RWPE2 (cell line): Measurements from ENCODE around the gene MYO1E.
"Not testable (repeated sequence)": the region's sequence is repeated elsewhere in the genome, so short reads cannot be mapped to it uniquely, and the experiment has no call there.

Experiments used
- ATAC-seq: fragments of 200-7000 bp; cut with Tn5 transposase; 3 replicates; pipeline ENCODE4 v1.9.1; 2021; ENCODE audit warnings: low read depth
- DNase-seq: peaks from one replicate; pipeline ENCODE4 v3.0.0-alpha.2; 2020; ENCODE audit warnings: low spot score
- H3K27ac ChIP-seq: fragments of 450-650 bp; 2 replicates; pipeline ENCODE4 v1.5.1; 2017; ENCODE audit warnings: mild to moderate bottlenecking; ENCODE audit not compliant: poor library complexity, severe bottlenecking
- H3K27me3 ChIP-seq: fragments of 250-450 bp; sonication (Bioruptor Pico); 2 replicates; pipeline ENCODE4 v1.5.1; 2021; ENCODE audit warnings: mild to moderate bottlenecking, moderate library complexity; ENCODE audit not compliant: insufficient read depth, poor library complexity, severe bottlenecking
- H3K36me3 ChIP-seq: fragments of 250-450 bp; sonication (Bioruptor Pico); 2 replicates; pipeline ENCODE4 v1.5.1; 2020; ENCODE audit warnings: low read depth, mild to moderate bottlenecking, moderate library complexity
- H3K4me1 ChIP-seq: fragments of 250-450 bp; sonication (Bioruptor Pico); 2 replicates; pipeline ENCODE4 v1.5.1; 2021; ENCODE audit warnings: mild to moderate bottlenecking, moderate library complexity; ENCODE audit not compliant: insufficient read depth, poor library complexity, severe bottlenecking
- H3K4me3 ChIP-seq: fragments of 250-450 bp; sonication (Bioruptor Pico); 2 replicates; pipeline ENCODE4 v1.5.1; 2021; ENCODE audit warnings: mild to moderate bottlenecking, moderate library complexity; ENCODE audit not compliant: severe bottlenecking
- H3K9me3 ChIP-seq: fragments of 250-450 bp; sonication (Bioruptor Pico); 2 replicates; pipeline ENCODE4 v1.5.1; 2021; ENCODE audit warnings: mild to moderate bottlenecking, moderate library complexity; ENCODE audit not compliant: severe bottlenecking
- TF ChIP-seq, protein P1 (sequence below): fragments of 450-650 bp; IDR thresholded peaks from one replicate; pipeline ENCODE4 v1.5.1; 2017; ENCODE audit warnings: mild to moderate bottlenecking, moderate library complexity; ENCODE audit not compliant: poor library complexity, severe bottlenecking

Gene MYO1E

GRCh38 chr15:59345326-59345725, 27.3 kb downstream of the MYO1E start:
- no peaks in the 10 kb centered on the region for H3K27me3 ChIP-seq
- no peaks in the 10 kb centered on the region for H3K9me3 ChIP-seq
- DNase-seq: no peak
- no peak overlapping the region for H3K27ac ChIP-seq
- peaks cover 18% of the 10 kb centered on the region for H3K36me3 ChIP-seq
- ATAC-seq: no peak
- H3K4me1 ChIP-seq: peaks cover 20% of the 10 kb centered on the region
- no peak overlapping the region for H3K4me3 ChIP-seq
- TF ChIP-seq, protein P1, sequence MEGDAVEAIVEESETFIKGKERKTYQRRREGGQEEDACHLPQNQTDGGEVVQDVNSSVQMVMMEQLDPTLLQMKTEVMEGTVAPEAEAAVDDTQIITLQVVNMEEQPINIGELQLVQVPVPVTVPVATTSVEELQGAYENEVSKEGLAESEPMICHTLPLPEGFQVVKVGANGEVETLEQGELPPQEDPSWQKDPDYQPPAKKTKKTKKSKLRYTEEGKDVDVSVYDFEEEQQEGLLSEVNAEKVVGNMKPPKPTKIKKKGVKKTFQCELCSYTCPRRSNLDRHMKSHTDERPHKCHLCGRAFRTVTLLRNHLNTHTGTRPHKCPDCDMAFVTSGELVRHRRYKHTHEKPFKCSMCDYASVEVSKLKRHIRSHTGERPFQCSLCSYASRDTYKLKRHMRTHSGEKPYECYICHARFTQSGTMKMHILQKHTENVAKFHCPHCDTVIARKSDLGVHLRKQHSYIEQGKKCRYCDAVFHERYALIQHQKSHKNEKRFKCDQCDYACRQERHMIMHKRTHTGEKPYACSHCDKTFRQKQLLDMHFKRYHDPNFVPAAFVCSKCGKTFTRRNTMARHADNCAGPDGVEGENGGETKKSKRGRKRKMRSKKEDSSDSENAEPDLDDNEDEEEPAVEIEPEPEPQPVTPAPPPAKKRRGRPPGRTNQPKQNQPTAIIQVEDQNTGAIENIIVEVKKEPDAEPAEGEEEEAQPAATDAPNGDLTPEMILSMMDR: no peak

GRCh38 chr15:59344311-59344710, 28.4 kb downstream of the MYO1E start:
- ATAC-seq: no peak
- Histone ChIP-seq H3K4me3 (no peak overlapping the region), H3K27me3 (no peaks in the 10 kb centered on the region), H3K9me3 (no peaks in the 10 kb centered on the region), H3K36me3 (peaks cover 18% of the 10 kb centered on the region), H3K27ac (no peak overlapping the region), H3K4me1 (peaks cover 20% of the 10 kb centered on the region)
- no peak for DNase-seq
- TF ChIP-seq, protein P1: no peak

- H3K36me3 ChIP-seq: peaks cover 15% of the 10 kb centered on the region
- peak overlapping the region; percentile 96 for H3K27ac ChIP-seq
- DNase-seq (no peak), ATAC-seq (no peak)
- H3K4me1 ChIP-seq: peaks cover 21% of the 10 kb centered on the region
- H3K27me3 ChIP-seq: no peaks in the 10 kb centered on the region
- TF ChIP-seq, protein P1: no peak
- no peak overlapping the region for H3K4me3 ChIP-seq
- no peaks in the 10 kb centered on the region for H3K9me3 ChIP-seq
Observed at GRCh38 chr15:59340325-59340724, 32.3 kb downstream of the MYO1E start.

- no peaks in the 10 kb centered on the region for H3K27me3 ChIP-seq
- H3K27ac ChIP-seq: peak overlapping the region; percentile 96
- H3K36me3 ChIP-seq: peaks cover 15% of the 10 kb centered on the region
- DNase-seq: peak; percentile 92
- TF ChIP-seq, protein P1: no peak
- H3K4me3 ChIP-seq: no peak overlapping the region
- no peaks in the 10 kb centered on the region for H3K9me3 ChIP-seq
- peak; percentile 98 for ATAC-seq
- peaks cover 29% of the 10 kb centered on the region for H3K4me1 ChIP-seq
Observed at GRCh38 chr15:59339252-59339672, 33.4 kb downstream of the MYO1E start.

- Histone ChIP-seq H3K36me3 (peaks cover 21% of the 10 kb centered on the region), H3K4me3 (no peak overlapping the region), H3K27me3 (no peaks in the 10 kb centered on the region), H3K9me3 (no peaks in the 10 kb centered on the region), H3K4me1 (peaks cover 38% of the 10 kb centered on the region), H3K27ac (peak overlapping the region; percentile 96)
- ATAC-seq (no peak), DNase-seq (no peak)
- TF ChIP-seq, protein P1: no peak
Observed at GRCh38 chr15:59338414-59338813, 34.3 kb downstream of the MYO1E start.

- not testable (repeated sequence) for H3K27ac ChIP-seq, DNase-seq, H3K4me3 ChIP-seq, ATAC-seq, H3K27me3 ChIP-seq, H3K9me3 ChIP-seq
- Histone ChIP-seq H3K36me3 (peaks cover 17% of the 10 kb centered on the region), H3K4me1 (peaks cover 40% of the 10 kb centered on the region)
Observed at GRCh38 chr15:59336725-59337124, 35.9 kb downstream of the MYO1E start.
